Nucleus accumbens (tissue), 56 donors: ENCODE measurements around the gene PPL.
A peak's percentile ranks its signal among the peaks of the same experiment; 100 is the strongest.
"Not testable (repeated sequence)": the region's sequence is repeated elsewhere in the genome, so short reads cannot be mapped to it uniquely, and the experiment has no call there.

Experiments used
- DNase-seq, 56 donors: peaks; one replicate each; lab custom pipeline; 2025; lab: John Stamatoyannopoulos, UW

The PPL gene

GRCh38 chr16:4936991-4937781 lies at the start of gene PPL:
TSS of gene PPL (minus strand) at chr16:4937148. CDS start at chr16:4937045, 103 bp downstream.
- DNase-seq = peak in 1 of 56 donors; percentile 32

- no peak for DNase-seq
These were observed 47.4 kb upstream of the PPL start for GRCh38 chr16:4984174-4984990.

GRCh38 chr16:4982056-4982867 lies 45.3 kb upstream of the PPL start:
- peak in 9 of 56 donors; percentile 13 to 47 (median 25) for DNase-seq

GRCh38 chr16:4981473-4981872 lies 44.5 kb upstream of the PPL start:
- peak in 9 of 56 donors; percentile 16 to 45 (median 32) for DNase-seq

GRCh38 chr16:4980691-4981090 lies 43.7 kb upstream of the PPL start:
- DNase-seq = no peak

- no peak for DNase-seq
These were observed 43.0 kb upstream of the PPL start for GRCh38 chr16:4979736-4980660.

GRCh38 chr16:4979164-4979563 lies 42.2 kb upstream of the PPL start:
- DNase-seq = no peak

GRCh38 chr16:4976611-4977145 lies 39.7 kb upstream of the PPL start:
- DNase-seq = no peak

- no peak for DNase-seq
These were observed 39.1 kb upstream of the PPL start for GRCh38 chr16:4976079-4976478.

- peak in 49 of 56 donors; percentile 35 to 96 (median 77) for DNase-seq
These were observed 36.1 kb upstream of the PPL start for GRCh38 chr16:4972938-4973587.

GRCh38 chr16:4970010-4970409 lies 33.1 kb upstream of the PPL start:
- no peak for DNase-seq

GRCh38 chr16:4968879-4969483 lies 32.0 kb upstream of the PPL start:
- DNase-seq = no peak

GRCh38 chr16:4968278-4968677 lies 31.3 kb upstream of the PPL start:
- DNase-seq = not testable (repeated sequence)

GRCh38 chr16:4966736-4967453 lies 29.9 kb upstream of the PPL start:
- no peak for DNase-seq

- DNase-seq = not testable (repeated sequence)
These were observed 26.6 kb upstream of the PPL start for GRCh38 chr16:4963527-4963926.

- peak in 42 of 56 donors; percentile 14 to 85 (median 66) for DNase-seq
These were observed 25.8 kb upstream of the PPL start for GRCh38 chr16:4962716-4963115.

GRCh38 chr16:4960579-4960978 lies 23.6 kb upstream of the PPL start:
- peak in 4 of 56 donors; percentile 13 to 25 (median 21) for DNase-seq
